Esophagus (tissue), 2 donors: ENCODE results near the gene APOC1. TPM values are rescaled to one million over a fixed set of nuclear protein-coding genes. Genes with fewer than 3 reads are reported as not detected.
"Not testable (repeated sequence)": the region's sequence is repeated elsewhere in the genome, so short reads cannot be mapped to it uniquely, and the experiment has no call there.

Experiments
- H3K27ac ChIP-seq, 2 donors: one replicate each; pipeline ENCODE4 v1.5.1; 2013; ENCODE audit warnings: low read depth in 2 of 2, mild to moderate bottlenecking in 2 of 2, inconsistent platforms in 1 of 2, low read length in 1 of 2, moderate library complexity in 1 of 2
- H3K27me3 ChIP-seq, 2 donors: one replicate each; pipeline ENCODE4 v1.6.1; 2013; ENCODE audit warnings: low read length in 2 of 2, control low read depth in 1 of 2, mild to moderate bottlenecking in 1 of 2; ENCODE audit not compliant: insufficient read depth in 2 of 2, control insufficient read depth in 1 of 2
- H3K36me3 ChIP-seq, 2 donors: one replicate each; pipeline ENCODE4 v1.6.1; 2013; ENCODE audit warnings: low read length in 1 of 2; ENCODE audit not compliant: control insufficient read depth in 2 of 2, insufficient read depth in 2 of 2
- H3K4me1 ChIP-seq, 2 donors: one replicate each; pipeline ENCODE4 v1.6.1; 2013; ENCODE audit warnings: low read length in 1 of 2; ENCODE audit not compliant: control insufficient read depth in 2 of 2, insufficient read depth in 2 of 2
- H3K4me3 ChIP-seq, 2 donors: one replicate each; pipeline ENCODE4 v1.5.1; 2013; ENCODE audit warnings: low read length in 2 of 2, mild to moderate bottlenecking in 2 of 2, low read depth in 1 of 2, moderate library complexity in 1 of 2
- H3K9me3 ChIP-seq, 2 donors: one replicate each; pipeline ENCODE4 v1.6.1; 2013; ENCODE audit warnings: mild to moderate bottlenecking in 2 of 2, low read depth in 1 of 2, low read length in 1 of 2, moderate library complexity in 1 of 2; ENCODE audit not compliant: control insufficient read depth in 2 of 2, insufficient read depth in 1 of 2
- WGBS, 2 donors: extraction: QIAGEN DNeasy Blood & Tissue Kit; methylation state at CpG; one replicate each; pipeline ENCODE4 v1.1.7; 2013; 5-methylcytosine and 5-hydroxymethylcytosine counted together
- polyA plus RNA-seq, 2 donors: library from polyadenylated mRNA; stranded (reverse); fragments of 200-250 nt; gene quantifications; one replicate each; pipeline ENCODE4 v1.2.3, GENCODE V29; 2013
- donor health status: healthy with polysubstance abuse.
- donor health status: Bipolar disorder and iron deficiency.

Gene APOC1
- polyA plus RNA-seq, 2 donors = 2.0 to 2.2 TPM

GRCh38 chr19:44888335-44888734 is 26.1 kb upstream of the APOC1 start:
- not testable (repeated sequence) for H3K27me3 ChIP-seq, H3K9me3 ChIP-seq, H3K36me3 ChIP-seq, H3K4me3 ChIP-seq, H3K27ac ChIP-seq
- 94 to 95% methylated on average over 5 of the region's 5 CpGs for WGBS, 2 donors
- peaks cover 2 to 18% of the 10 kb centered on the region in 2 donors for H3K4me1 ChIP-seq

GRCh38 chr19:44889830-44890365 is 24.5 kb upstream of the APOC1 start:
- peaks cover 2 to 18% of the 10 kb centered on the region in 2 donors for H3K4me1 ChIP-seq
- no peaks in the 10 kb centered on the region for H3K27me3 ChIP-seq
- peak overlapping the region; percentile 98 to 100 for H3K27ac ChIP-seq
- H3K36me3 ChIP-seq = peaks cover 4 to 21% of the 10 kb centered on the region in 2 donors
- H3K4me3 ChIP-seq = peak overlapping the region; percentile 52 to 56
- H3K9me3 ChIP-seq = no peaks in the 10 kb centered on the region
- 52 to 53% methylated on average over 17 of the region's 17 CpGs for WGBS, 2 donors

GRCh38 chr19:44890366-44891015 is 23.9 kb upstream of the APOC1 start:
- Histone ChIP-seq H3K27ac (peak overlapping the region; percentile 98 to 100), H3K36me3 (peaks cover 4 to 27% of the 10 kb centered on the region in 2 donors), H3K27me3 (no peaks in the 10 kb centered on the region), H3K4me1 (peaks cover 2 to 18% of the 10 kb centered on the region in 2 donors), H3K9me3 (no peaks in the 10 kb centered on the region), H3K4me3 (peak overlapping the region; percentile 52 to 56)
- WGBS, 2 donors = 0% methylated on average over 40 of the region's 40 CpGs

- no peaks in the 10 kb centered on the region for H3K9me3 ChIP-seq
- H3K4me3 ChIP-seq = peak within 1 kb of the TSS; percentile 64 to 89
- H3K27me3 ChIP-seq = no peaks in the 10 kb centered on the region
- H3K27ac ChIP-seq = peak within 1 kb of the TSS; percentile 98 to 100
- H3K4me1 ChIP-seq = peaks cover 2 to 18% of the 10 kb centered on the region in 2 donors
- H3K36me3 ChIP-seq = peaks cover 6 to 34% of the 10 kb centered on the region in 2 donors
- WGBS, 2 donors = 0% methylated on average over 68 to 81 of the region's 81 CpGs
Measured at GRCh38 chr19:44891016-44891882, 23.2 kb upstream of the APOC1 start, which contains the start of gene TOMM40. TSS of gene TOMM40 (plus strand) at chr19:44891254. CDS start at chr19:44891416, 162 bp downstream.

- peaks cover 12 to 46% of the 10 kb centered on the region in 2 donors for H3K36me3 ChIP-seq
- 91 to 92% methylated on average over 7 of the region's 7 CpGs for WGBS, 2 donors
Measured at GRCh38 chr19:44892932-44893331, 21.5 kb upstream of the APOC1 start.

GRCh38 chr19:44893332-44894051 is 20.9 kb upstream of the APOC1 start:
- Histone ChIP-seq H3K4me3 (no peak overlapping the region), H3K27me3 (no peaks in the 10 kb centered on the region), H3K27ac (no peak overlapping the region), H3K9me3 (no peaks in the 10 kb centered on the region), H3K4me1 (peaks cover 2 to 18% of the 10 kb centered on the region in 2 donors), H3K36me3 (peaks cover 15 to 49% of the 10 kb centered on the region in 2 donors)
- WGBS, 2 donors = 90% methylated on average over 18 of the region's 18 CpGs

More at GRCh38 chr19:44892932-44893331, 21.5 kb upstream of the APOC1 start:
- Histone ChIP-seq H3K4me3 (no peak overlapping the region), H3K27ac (no peak overlapping the region), H3K27me3 (no peaks in the 10 kb centered on the region), H3K4me1 (peaks cover 2 to 18% of the 10 kb centered on the region in 2 donors), H3K9me3 (no peaks in the 10 kb centered on the region)

- H3K36me3 ChIP-seq = peaks cover 15 to 49% of the 10 kb centered on the region in 2 donors
- no peaks in the 10 kb centered on the region for H3K27me3 ChIP-seq
- WGBS, 2 donors = 90 to 93% methylated on average over 6 of the region's 6 CpGs
- no peaks in the 10 kb centered on the region for H3K9me3 ChIP-seq
- peaks cover 2 to 18% of the 10 kb centered on the region in 2 donors for H3K4me1 ChIP-seq
- H3K4me3 ChIP-seq = no peak overlapping the region
- no peak overlapping the region for H3K27ac ChIP-seq
Measured at GRCh38 chr19:44894052-44894400, 20.4 kb upstream of the APOC1 start.

- peaks cover 16 to 51% of the 10 kb centered on the region in 2 donors for H3K36me3 ChIP-seq
Measured at GRCh38 chr19:44894946-44895345, 19.5 kb upstream of the APOC1 start.

GRCh38 chr19:44897835-44898234 is 16.6 kb upstream of the APOC1 start:
- WGBS, 2 donors = 88 to 91% methylated on average over 8 of the region's 8 CpGs
- Histone ChIP-seq H3K9me3 (no peaks in the 10 kb centered on the region), H3K27me3 (no peaks in the 10 kb centered on the region), H3K4me1 (peaks cover 0 to 2% of the 10 kb centered on the region in 2 donors), H3K36me3 (peaks cover 24 to 65% of the 10 kb centered on the region in 2 donors), H3K27ac (no peak overlapping the region), H3K4me3 (no peak overlapping the region)

More at GRCh38 chr19:44894946-44895345, 19.5 kb upstream of the APOC1 start:
- no peaks in the 10 kb centered on the region for H3K9me3 ChIP-seq
- no peak overlapping the region for H3K4me3 ChIP-seq
- peaks cover 0 to 13% of the 10 kb centered on the region in 2 donors for H3K4me1 ChIP-seq
- no peak overlapping the region for H3K27ac ChIP-seq
- WGBS, 2 donors = 77 to 84% methylated on average over 9 of the region's 9 CpGs
- no peaks in the 10 kb centered on the region for H3K27me3 ChIP-seq
